ENCODE data around the gene SFI1. TPM values are rescaled to one million over a fixed set of nuclear protein-coding genes. Genes with fewer than 3 reads are reported as not detected.
A peak's percentile ranks its signal among the peaks of the same experiment; 100 is the strongest.

Gene SFI1
- total RNA-seq, 4 donors from 2014 or later = 55.3 to 157 (median 90.1) TPM

- TF ChIP-seq POLR2A (IDR thresholded peaks at IDR 0.05) = no peak
- no peak for TF ChIP-seq CTCF (IDR thresholded peaks at IDR 0.05)
- TF ChIP-seq EP300 (IDR thresholded peaks at IDR 0.05; ENCODE audit: low read depth) = no peak
- no peak for TF ChIP-seq POLR2AphosphoS5 (IDR thresholded peaks at IDR 0.05)
- intact Hi-C loops (cut with DNase I; ENCODE audit: low total_unique reads) (loop anchor here (5.0 kb wide), 1 partner anchor 139 kb away; the partner anchor contains the start of gene EIF4ENIF1), in situ Hi-C loops (cut with MboI; ENCODE audit: low pct_ligation_motif_present in 1 of 4, low pct_unique_long_range_greater_than_20kb in 1 of 4, low sequenced_read_pairs in 3 of 4) (loop anchor here in 1 of 4 donors (25.0 kb wide), 1 partner anchor 139 kb away; the partner anchor contains the start of genes EIF4ENIF1 and SFI1)
- Histone ChIP-seq H3K27ac (peak overlapping the region; percentile 19 to 73 (median 47)), H3K36me3 (no peaks in the 10 kb centered on the region), H3K27me3 (no peaks in the 10 kb centered on the region), H3K4me1 (peaks cover 19 to 49% (median 40%) of the 10 kb centered on the region in 4 donors), H3K4me3 (no peak overlapping the region), H3K9me3 (no peaks in the 10 kb centered on the region)
- WGBS, 2 donors (ENCODE audit: low coverage in 1 of 2) = 0 to 86% methylated on average over 1 to 15 of the region's 15 CpGs
- no peak for DNase-seq
Observed at GRCh38 chr22:31626427-31627150, 130.3 kb downstream of the SFI1 start.

- peaks cover 19 to 49% (median 40%) of the 10 kb centered on the region in 4 donors for H3K4me1 ChIP-seq
- no peaks in the 10 kb centered on the region for H3K27me3 ChIP-seq
- no peak overlapping the region for H3K4me3 ChIP-seq
- H3K36me3 ChIP-seq = no peaks in the 10 kb centered on the region
- in situ Hi-C loops (cut with MboI; ENCODE audit: low pct_ligation_motif_present in 1 of 4, low pct_unique_long_range_greater_than_20kb in 1 of 4, low sequenced_read_pairs in 3 of 4) = loop anchor here in 1 of 4 donors (25.0 kb wide), 1 partner anchor 140 kb away; the partner anchor contains the start of genes EIF4ENIF1 and SFI1
- H3K27ac ChIP-seq = peak overlapping the region; percentile 19 to 73 (median 47)
- intact Hi-C loops (cut with DNase I; ENCODE audit: low total_unique reads) = loop anchor here (5.0 kb wide), 1 partner anchor 140 kb away; the partner anchor contains the start of gene EIF4ENIF1
- TF ChIP-seq CTCF (IDR thresholded peaks at IDR 0.05) (no peak), POLR2A (IDR thresholded peaks at IDR 0.05) (no peak), POLR2AphosphoS5 (IDR thresholded peaks at IDR 0.05) (no peak), EP300 (IDR thresholded peaks at IDR 0.05; ENCODE audit: low read depth) (no peak)
- no peaks in the 10 kb centered on the region for H3K9me3 ChIP-seq
- 60 to 86% methylated on average over 1 to 6 of the region's 8 CpGs for WGBS, 2 donors (ENCODE audit: low coverage in 1 of 2)
- no peak for DNase-seq
Observed at GRCh38 chr22:31627223-31627731, 130.9 kb downstream of the SFI1 start.

- in situ Hi-C loops (cut with MboI; ENCODE audit: low pct_ligation_motif_present in 1 of 4, low pct_unique_long_range_greater_than_20kb in 1 of 4, low sequenced_read_pairs in 3 of 4) = loop anchor here in 1 of 4 donors (25.0 kb wide), 1 partner anchor 141 kb away; the partner anchor contains the start of genes EIF4ENIF1 and SFI1
- TF ChIP-seq EP300 (IDR thresholded peaks at IDR 0.05; ENCODE audit: low read depth) (no peak), CTCF (IDR thresholded peaks at IDR 0.05) (no peak), POLR2A (IDR thresholded peaks at IDR 0.05) (no peak), POLR2AphosphoS5 (IDR thresholded peaks at IDR 0.05) (no peak)
- Histone ChIP-seq H3K27me3 (no peaks in the 10 kb centered on the region), H3K4me1 (peaks cover 19 to 49% (median 40%) of the 10 kb centered on the region in 4 donors), H3K27ac (no peak overlapping the region), H3K4me3 (no peak overlapping the region), H3K36me3 (no peaks in the 10 kb centered on the region), H3K9me3 (no peaks in the 10 kb centered on the region)
- intact Hi-C loops (cut with DNase I; ENCODE audit: low total_unique reads) = loop anchor here (5.0 kb wide), 1 partner anchor 141 kb away; the partner anchor contains the start of gene EIF4ENIF1
- 79% methylated on average over 1 of the region's 1 CpG; no CpG with 5 or more reads in 1 of the 2 donors for WGBS, 2 donors (ENCODE audit: low coverage in 1 of 2)
- no peak for DNase-seq
Observed at GRCh38 chr22:31628362-31628761, 132.0 kb downstream of the SFI1 start.

Measured in transverse colon (tissue), 4 donors.